Bronchial epithelial cell (primary cell): Measurements from ENCODE around the gene SELENBP1. TPM values are rescaled to one million over a fixed set of nuclear protein-coding genes. Genes with fewer than 3 reads are reported as not detected.
"Not testable (repeated sequence)": the region's sequence is repeated elsewhere in the genome, so short reads cannot be mapped to it uniquely, and the experiment has no call there.

Experiments
- DNase-seq: peaks from one replicate; pipeline ENCODE4 v3.0.0-alpha.2; 2010; ENCODE audit warnings: low read depth
- FAIRE-seq: peaks from 2 replicates; lab custom pipeline; 2011; peaks lifted over from hg19 to GRCh38; lab: Jason Lieb, UNC
- H3K27me3 ChIP-seq: 2 replicates; pipeline ENCODE4 v1.5.1; 2011; ENCODE audit warnings: low read length; ENCODE audit not compliant: control insufficient read depth, insufficient read depth
- H3K36me3 ChIP-seq: 2 replicates; pipeline ENCODE4 v1.5.1; 2011; ENCODE audit warnings: low read length; ENCODE audit not compliant: control insufficient read depth, insufficient read depth
- H3K4me3 ChIP-seq: 2 replicates; pipeline ENCODE4 v1.5.1; 2011; ENCODE audit warnings: mild to moderate bottlenecking, low read depth, low read length, control low read depth
- total RNA-seq: library from RNA; depleted of rRNA; stranded (reverse); fragments of >200 nt; gene quantifications from 2 replicates; pipeline ENCODE4 v1.2.1, GENCODE V29; 2014
- TF ChIP-seq, protein P1 (sequence below): IDR thresholded peaks from 2 replicates; pipeline ENCODE4 v1.5.1; 2011; ENCODE audit warnings: mild to moderate bottlenecking, moderate library complexity, low read length, control low read depth, inconsistent platforms; ENCODE audit not compliant: insufficient read depth, severe bottlenecking

SELENBP1 gene
- total RNA-seq, 1 donor from 2014 or later, result 4.2 TPM

DNA sequence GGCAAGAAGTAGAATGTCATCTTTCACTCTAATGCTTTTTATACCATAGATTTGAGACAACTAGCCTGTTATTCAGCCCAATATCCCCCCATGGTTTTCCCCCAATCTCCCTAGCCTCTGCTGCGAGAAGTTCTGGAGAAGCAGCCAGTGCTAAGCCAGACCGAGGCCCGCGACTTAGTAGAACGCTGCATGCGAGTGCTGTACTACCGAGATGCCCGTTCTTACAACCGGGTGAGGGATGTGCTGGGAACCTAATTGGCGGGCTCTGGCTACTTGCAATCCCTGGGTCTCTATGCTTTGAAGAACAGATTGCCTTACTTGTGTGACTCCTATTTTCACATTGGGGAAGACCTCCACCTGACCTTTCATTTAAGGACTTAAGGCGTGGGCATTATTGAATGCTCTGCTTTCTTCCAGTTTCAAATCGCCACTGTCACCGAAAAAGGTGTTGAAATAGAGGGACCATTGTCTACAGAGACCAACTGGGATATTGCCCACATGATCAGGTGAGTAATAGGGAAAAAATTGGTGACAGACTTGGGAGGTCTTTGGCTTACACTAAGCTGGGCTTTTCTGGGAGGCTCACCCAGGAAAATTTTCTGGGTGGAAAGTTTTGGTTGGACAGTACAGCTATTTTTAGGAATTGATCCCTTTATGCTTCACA lies 28.8 kb upstream of the SELENBP1 start:
- Histone ChIP-seq H3K36me3 (peaks cover 10% of the 10 kb centered on the region), H3K27me3 (no peaks in the 10 kb centered on the region), H3K4me3 (no peak overlapping the region)
- FAIRE-seq (no peak), DNase-seq (peak; percentile 12)
- TF ChIP-seq, protein P1, sequence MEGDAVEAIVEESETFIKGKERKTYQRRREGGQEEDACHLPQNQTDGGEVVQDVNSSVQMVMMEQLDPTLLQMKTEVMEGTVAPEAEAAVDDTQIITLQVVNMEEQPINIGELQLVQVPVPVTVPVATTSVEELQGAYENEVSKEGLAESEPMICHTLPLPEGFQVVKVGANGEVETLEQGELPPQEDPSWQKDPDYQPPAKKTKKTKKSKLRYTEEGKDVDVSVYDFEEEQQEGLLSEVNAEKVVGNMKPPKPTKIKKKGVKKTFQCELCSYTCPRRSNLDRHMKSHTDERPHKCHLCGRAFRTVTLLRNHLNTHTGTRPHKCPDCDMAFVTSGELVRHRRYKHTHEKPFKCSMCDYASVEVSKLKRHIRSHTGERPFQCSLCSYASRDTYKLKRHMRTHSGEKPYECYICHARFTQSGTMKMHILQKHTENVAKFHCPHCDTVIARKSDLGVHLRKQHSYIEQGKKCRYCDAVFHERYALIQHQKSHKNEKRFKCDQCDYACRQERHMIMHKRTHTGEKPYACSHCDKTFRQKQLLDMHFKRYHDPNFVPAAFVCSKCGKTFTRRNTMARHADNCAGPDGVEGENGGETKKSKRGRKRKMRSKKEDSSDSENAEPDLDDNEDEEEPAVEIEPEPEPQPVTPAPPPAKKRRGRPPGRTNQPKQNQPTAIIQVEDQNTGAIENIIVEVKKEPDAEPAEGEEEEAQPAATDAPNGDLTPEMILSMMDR, result no peak

DNA sequence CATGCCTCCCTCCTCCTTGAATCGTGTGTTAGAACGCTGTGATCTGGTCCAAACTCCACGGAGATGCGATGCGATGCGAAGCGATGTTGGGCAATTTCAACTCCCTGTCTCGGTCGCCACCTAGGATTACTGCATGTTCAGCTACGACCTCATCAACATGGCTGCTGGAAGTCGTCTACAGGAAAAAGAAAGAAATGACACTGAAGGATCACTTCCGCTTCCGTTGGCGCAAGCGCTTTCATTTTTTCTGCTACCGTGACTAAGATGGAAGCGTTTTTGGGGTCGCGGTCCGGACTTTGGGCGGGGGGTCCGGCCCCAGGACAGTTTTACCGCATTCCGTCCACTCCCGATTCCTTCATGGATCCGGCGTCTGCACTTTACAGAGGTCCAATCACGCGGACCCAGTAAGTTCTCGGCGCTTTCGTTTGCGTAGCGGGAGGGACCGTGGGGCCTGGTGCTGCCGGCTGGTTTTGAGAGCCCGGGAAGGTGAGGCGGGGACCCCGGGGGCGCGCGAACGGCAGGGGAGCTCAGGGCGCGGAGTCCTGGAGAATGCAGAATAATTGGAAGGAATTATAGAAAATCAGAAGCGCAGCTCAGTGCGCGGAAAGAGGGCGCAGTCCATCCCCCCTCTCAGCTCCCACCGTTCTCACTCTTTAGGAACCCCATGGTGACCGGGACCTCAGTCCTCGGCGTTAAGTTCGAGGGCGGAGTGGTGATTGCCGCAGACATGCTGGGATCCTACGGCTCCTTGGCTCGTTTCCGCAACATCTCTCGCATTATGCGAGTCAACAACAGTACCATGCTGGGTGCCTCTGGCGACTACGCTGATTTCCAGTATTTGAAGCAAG lies 27.0 kb upstream of the SELENBP1 start, which contains the start of gene PSMB4:
Gene PSMB4, plus strand, starts transcription at position 250 of the 848 bp plus-strand sequence. Its CDS starts 15 bp downstream, at position 265.
- peak; percentile 77 for FAIRE-seq
- TF ChIP-seq, protein P1, result peak; percentile 47
- Histone ChIP-seq H3K4me3 (peak within 1 kb of the TSS; percentile 62), H3K36me3 (peaks cover 8% of the 10 kb centered on the region), H3K27me3 (no peaks in the 10 kb centered on the region)
- DNase-seq, result peak; percentile 92

DNA sequence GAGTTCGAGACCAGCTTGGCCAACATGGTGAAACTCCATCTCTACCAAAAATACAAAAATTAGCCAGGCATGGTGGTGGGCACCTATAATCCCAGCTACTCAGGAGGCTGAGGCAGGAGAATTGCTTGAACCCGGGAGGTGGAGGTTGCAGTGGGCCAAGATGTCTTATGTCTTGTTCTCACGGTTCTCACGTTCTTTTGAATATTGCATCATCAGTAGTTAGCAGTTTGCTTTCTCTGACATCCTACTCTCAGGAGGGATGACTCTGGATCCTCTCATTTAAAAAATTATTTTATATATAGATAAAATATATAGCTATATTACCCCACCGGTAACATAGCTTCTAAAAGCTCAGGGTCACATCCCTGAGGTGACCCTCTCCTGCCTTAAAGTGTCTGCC lies 23.8 kb upstream of the SELENBP1 start:
- not testable (repeated sequence) for FAIRE-seq, H3K36me3 ChIP-seq, DNase-seq, H3K27me3 ChIP-seq, H3K4me3 ChIP-seq

DNA sequence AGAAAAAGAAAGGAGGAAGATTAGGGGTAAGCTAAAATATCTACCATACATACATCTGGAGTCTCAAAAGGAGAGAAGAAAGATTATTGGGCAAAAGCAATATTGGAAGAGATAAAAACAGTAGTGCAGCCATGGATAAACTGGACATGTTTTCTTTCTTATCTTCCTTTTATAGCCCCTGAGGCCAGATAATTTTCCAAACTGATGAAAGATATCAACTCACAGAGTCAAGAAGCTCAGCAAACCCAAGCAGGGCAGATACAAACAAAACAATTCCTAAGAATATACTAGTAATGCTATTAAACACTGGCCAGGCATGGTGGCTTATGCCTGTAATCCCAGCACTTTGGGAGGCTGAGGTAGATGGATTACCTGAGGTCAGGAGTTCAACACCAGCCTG lies 21.1 kb upstream of the SELENBP1 start:
- no peak for FAIRE-seq
- no peaks in the 10 kb centered on the region for H3K27me3 ChIP-seq
- H3K4me3 ChIP-seq, result no peak overlapping the region
- no peak for DNase-seq
- no peaks in the 10 kb centered on the region for H3K36me3 ChIP-seq
- TF ChIP-seq, protein P1, result no peak

DNA sequence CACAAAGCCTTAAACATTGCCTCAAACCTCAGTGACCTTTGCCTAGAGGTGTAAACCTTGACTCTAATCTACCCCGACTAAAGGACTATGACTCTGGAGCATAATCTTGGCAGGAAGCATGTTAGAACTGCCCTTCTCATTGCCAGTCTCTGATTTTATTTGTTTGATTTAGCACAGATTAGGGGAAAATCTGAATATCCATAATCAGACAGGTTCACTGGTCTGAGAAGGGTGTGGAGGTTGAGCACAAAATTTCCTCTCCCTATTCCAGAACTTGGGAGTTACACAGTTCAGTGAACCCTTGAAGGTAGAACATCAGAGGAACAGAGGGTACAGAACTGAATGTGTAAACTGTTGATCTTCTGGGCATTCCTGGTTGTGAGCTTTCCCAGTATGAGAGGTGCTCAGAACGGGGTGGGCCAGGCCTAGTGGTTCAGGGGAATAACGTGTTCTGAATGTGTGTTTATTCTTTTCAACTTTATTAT lies 18.6 kb upstream of the SELENBP1 start:
- no peaks in the 10 kb centered on the region for H3K36me3 ChIP-seq
- DNase-seq (no peak), FAIRE-seq (no peak)
- H3K4me3 ChIP-seq, result no peak overlapping the region
- TF ChIP-seq, protein P1, result no peak
- no peaks in the 10 kb centered on the region for H3K27me3 ChIP-seq

DNA sequence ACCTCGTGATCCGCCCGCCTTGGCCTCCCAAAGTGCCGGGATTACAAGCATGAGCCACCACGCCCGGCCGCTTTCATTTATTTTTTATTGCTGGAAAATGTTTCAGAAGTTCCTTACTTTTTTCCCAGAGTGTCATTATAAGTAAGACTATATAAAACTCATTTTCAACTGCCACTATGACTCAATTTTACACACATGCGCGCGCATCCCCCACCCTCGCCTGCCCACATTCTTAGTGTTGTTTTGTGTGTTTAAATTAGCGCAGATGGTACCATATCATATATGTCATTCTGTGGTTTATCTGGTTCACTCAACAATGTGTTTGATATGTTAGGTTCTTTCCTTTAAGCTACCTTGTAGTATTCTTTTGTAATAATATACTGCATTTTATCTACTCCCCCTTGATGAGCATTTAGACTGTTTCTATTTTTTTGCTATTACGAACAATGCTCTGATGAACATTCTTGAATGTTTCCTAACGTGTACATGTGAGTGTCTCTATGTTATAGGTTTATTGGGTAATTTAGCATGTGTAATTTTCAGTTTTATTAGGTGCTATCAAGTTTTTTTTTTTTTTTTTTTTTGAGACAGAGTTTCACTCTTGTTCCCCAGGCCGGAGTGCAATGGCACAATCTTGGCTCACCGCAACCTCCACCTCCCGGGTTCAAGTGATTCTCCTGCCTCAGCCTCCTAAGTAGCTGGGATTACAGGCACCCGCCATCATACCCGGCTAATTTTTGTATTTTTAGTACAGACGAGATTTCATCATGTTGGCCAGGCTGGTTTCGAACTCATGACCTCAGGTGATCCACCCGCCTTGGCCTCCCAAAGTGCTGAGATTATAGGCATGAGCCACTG lies 17.9 kb upstream of the SELENBP1 start:
- H3K4me3 ChIP-seq, DNase-seq, FAIRE-seq, H3K36me3 ChIP-seq, H3K27me3 ChIP-seq: not testable (repeated sequence)
